Naive B cell (primary cell): ENCODE results near the gene KIF2B. TPM values are rescaled to one million over a fixed set of nuclear protein-coding genes. Genes with fewer than 3 reads are reported as not detected.
"Not testable (repeated sequence)": the region's sequence is repeated elsewhere in the genome, so short reads cannot be mapped to it uniquely, and the experiment has no call there.

Source experiments
- ATAC-seq, 2 donors: fragments of 150-1000 bp; cut with Tn5 transposase; 2 replicates each; pipeline ENCODE4 v1.10.0; 2021; ENCODE audit warnings: low read depth in 2 of 2, mild to moderate bottlenecking in 2 of 2, moderate library complexity in 2 of 2
- DNase-seq: peaks from one replicate; pipeline ENCODE4 v3.0.0; 2022
- H3K27ac Mint-ChIP-seq, 6 donors: one replicate each; pipeline ENCODE4 v1.8.0; 2020 to 2022; ENCODE audit warnings: mild to moderate bottlenecking in 6 of 6, mixed read lengths in 6 of 6, moderate library complexity in 5 of 6, inconsistent platforms in 2 of 6
- H3K27me3 Mint-ChIP-seq, 3 donors: one replicate each; pipeline ENCODE4 v1.8.0; 2021 to 2022; ENCODE audit warnings: mixed read lengths in 3 of 3, mild to moderate bottlenecking in 1 of 3
- H3K36me3 Mint-ChIP-seq, 2 donors: one replicate each; pipeline ENCODE4 v1.8.0; 2020 to 2022; ENCODE audit warnings: mixed read lengths in 2 of 2, inconsistent platforms in 1 of 2, mild to moderate bottlenecking in 1 of 2
- H3K4me1 Mint-ChIP-seq, 3 donors: one replicate each; pipeline ENCODE4 v1.8.0; 2020 to 2022; ENCODE audit warnings: mixed read lengths in 3 of 3, inconsistent platforms in 1 of 3, mild to moderate bottlenecking in 1 of 3, moderate library complexity in 1 of 3
- H3K4me3 Mint-ChIP-seq, 8 donors: one replicate each; pipeline ENCODE4 v1.8.0; 2020 to 2022; ENCODE audit warnings: mild to moderate bottlenecking in 8 of 8, mixed read lengths in 8 of 8, moderate library complexity in 8 of 8, inconsistent platforms in 2 of 8
- H3K9me3 Mint-ChIP-seq, 7 donors: one replicate each; pipeline ENCODE4 v1.8.0; 2020 to 2022; ENCODE audit warnings: mixed read lengths in 7 of 7, mild to moderate bottlenecking in 5 of 7, inconsistent platforms in 2 of 7, moderate library complexity in 1 of 7
- polyA plus RNA-seq, 6 donors: library from polyadenylated mRNA; unstranded; fragments of 300-500 nt; fragmentation: Illumina TruSeq; gene quantifications; one replicate each; pipeline ENCODE4 v1.2.3, GENCODE V29; 2021; ENCODE audit warnings: low read depth in 6 of 6

The KIF2B gene
- polyA plus RNA-seq, 6 donors from 2014 or later = not detected

DNA sequence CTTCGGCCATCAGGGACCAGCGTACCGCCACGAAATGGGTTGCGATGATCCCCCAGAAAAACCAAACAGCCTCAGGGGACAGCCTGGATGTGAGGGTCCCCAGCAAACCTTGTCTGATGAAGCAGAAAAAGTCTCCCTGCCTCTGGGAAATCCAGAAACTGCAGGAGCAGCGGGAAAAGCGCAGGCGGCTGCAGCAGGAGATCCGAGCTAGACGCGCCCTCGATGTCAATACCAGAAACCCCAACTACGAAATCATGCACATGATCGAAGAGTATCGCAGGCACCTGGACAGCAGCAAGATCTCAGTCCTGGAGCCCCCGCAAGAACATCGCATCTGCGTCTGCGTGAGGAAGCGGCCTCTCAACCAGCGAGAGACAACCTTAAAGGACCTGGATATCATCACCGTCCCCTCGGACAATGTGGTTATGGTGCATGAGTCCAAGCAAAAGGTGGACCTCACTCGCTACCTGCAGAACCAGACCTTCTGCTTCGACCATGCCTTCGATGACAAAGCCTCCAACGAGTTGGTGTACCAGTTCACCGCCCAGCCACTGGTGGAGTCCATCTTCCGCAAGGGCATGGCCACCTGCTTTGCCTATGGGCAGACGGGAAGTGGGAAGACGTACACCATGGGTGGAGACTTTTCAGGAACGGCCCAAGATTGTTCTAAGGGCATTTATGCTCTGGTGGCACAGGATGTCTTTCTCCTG, 769 bp downstream of the KIF2B start:
- H3K36me3 Mint-ChIP-seq = no peaks in the 10 kb centered on the region
- ATAC-seq (no peak), DNase-seq (no peak)
- H3K9me3 Mint-ChIP-seq = peaks cover 1 to 16% (median 5%) of the 10 kb centered on the region in 7 donors
- no peaks in the 10 kb centered on the region for H3K27me3 Mint-ChIP-seq
- no peaks in the 10 kb centered on the region for H3K4me1 Mint-ChIP-seq
- H3K4me3 Mint-ChIP-seq = no peak overlapping the region
- no peak overlapping the region for H3K27ac Mint-ChIP-seq

GRCh38 chr17:53834771-53835170, 12.0 kb downstream of the KIF2B start:
- H3K27ac Mint-ChIP-seq, ATAC-seq, H3K27me3 Mint-ChIP-seq, H3K4me3 Mint-ChIP-seq, H3K4me1 Mint-ChIP-seq, DNase-seq, H3K36me3 Mint-ChIP-seq: not testable (repeated sequence)
- H3K9me3 Mint-ChIP-seq = peaks cover 0 to 22% (median 5%) of the 10 kb centered on the region in 7 donors

GRCh38 chr17:53837131-53837530, 14.4 kb downstream of the KIF2B start:
- no peak for ATAC-seq
- no peaks in the 10 kb centered on the region for H3K36me3 Mint-ChIP-seq
- H3K9me3 Mint-ChIP-seq = peaks cover 0 to 25% (median 8%) of the 10 kb centered on the region in 7 donors
- H3K4me1 Mint-ChIP-seq = no peaks in the 10 kb centered on the region
- H3K4me3 Mint-ChIP-seq = no peak overlapping the region
- H3K27ac Mint-ChIP-seq = no peak overlapping the region
- H3K27me3 Mint-ChIP-seq = no peaks in the 10 kb centered on the region
- no peak for DNase-seq

- H3K27me3 Mint-ChIP-seq = no peaks in the 10 kb centered on the region
- ATAC-seq = no peak
- no peaks in the 10 kb centered on the region for H3K4me1 Mint-ChIP-seq
- H3K36me3 Mint-ChIP-seq = no peaks in the 10 kb centered on the region
- peaks cover 2 to 13% (median 7%) of the 10 kb centered on the region in 7 donors for H3K9me3 Mint-ChIP-seq
- H3K27ac Mint-ChIP-seq = no peak overlapping the region
- DNase-seq = no peak
- H3K4me3 Mint-ChIP-seq = no peak overlapping the region
Observed at GRCh38 chr17:53844491-53845107, 21.9 kb downstream of the KIF2B start.

GRCh38 chr17:53871128-53871527, 48.4 kb downstream of the KIF2B start:
- H3K27me3 Mint-ChIP-seq, H3K36me3 Mint-ChIP-seq, H3K4me1 Mint-ChIP-seq, DNase-seq, H3K27ac Mint-ChIP-seq, ATAC-seq, H3K4me3 Mint-ChIP-seq: not testable (repeated sequence)
- peaks cover 1 to 23% (median 4%) of the 10 kb centered on the region in 7 donors for H3K9me3 Mint-ChIP-seq
